Measurements from ENCODE around the gene NXPH2. TPM values are rescaled to one million over a fixed set of nuclear protein-coding genes. Genes with fewer than 3 reads are reported as not detected.

The NXPH2 gene
- total RNA-seq, 3 donors from 2014 or later = not detected

GRCh38 chr2:138787053-138787666 lies 7.0 kb upstream of the NXPH2 start:
- H3K4me3 ChIP-seq = no peak overlapping the region
- no peaks in the 10 kb centered on the region for H3K9me3 ChIP-seq
- intact Hi-C loops (cut with DNase I; ENCODE audit: low total_unique reads) = no loop called here
- H3K4me1 ChIP-seq = no peaks in the 10 kb centered on the region
- TF ChIP-seq CTCF (IDR thresholded peaks at IDR 0.05) (peak; percentile 61 to 81 (median 80)), POLR2A (IDR thresholded peaks at IDR 0.05) (no peak)
- no peak overlapping the region for H3K27ac ChIP-seq
- peaks cover 0 to 3% of the 10 kb centered on the region in 2 donors for H3K27me3 ChIP-seq
- no peaks in the 10 kb centered on the region for H3K36me3 ChIP-seq
- DNase-seq (ENCODE audit: low spot score in 2 of 2) = no peak

- intact Hi-C loops (cut with DNase I; ENCODE audit: low total_unique reads) = no loop called here
- H3K27me3 ChIP-seq = peaks cover 7 to 48% of the 10 kb centered on the region in 2 donors
- TF ChIP-seq CTCF (IDR thresholded peaks at IDR 0.05) = no peak
- TF ChIP-seq POLR2A (IDR thresholded peaks at IDR 0.05) = no peak
- no peak for TF ChIP-seq POLR2AphosphoS5 (IDR thresholded peaks at IDR 0.05)
- no peak for DNase-seq (ENCODE audit: low spot score in 2 of 2)
- H3K36me3 ChIP-seq = no peaks in the 10 kb centered on the region
- H3K4me3 ChIP-seq = no peak overlapping the region
- H3K27ac ChIP-seq = no peak overlapping the region
- H3K4me1 ChIP-seq = no peaks in the 10 kb centered on the region
- H3K9me3 ChIP-seq = no peaks in the 10 kb centered on the region
These were observed 2.2 kb upstream of the NXPH2 start for GRCh38 chr2:138782383-138782782.

- H3K36me3 ChIP-seq = no peaks in the 10 kb centered on the region
- peak overlapping the region in 2 of 3 donors; percentile 45 to 73 for H3K4me3 ChIP-seq
- no peaks in the 10 kb centered on the region for H3K9me3 ChIP-seq
- H3K27me3 ChIP-seq = peaks cover 7 to 48% of the 10 kb centered on the region in 2 donors
- intact Hi-C loops (cut with DNase I; ENCODE audit: low total_unique reads) = no loop called here
- H3K4me1 ChIP-seq = no peaks in the 10 kb centered on the region
- no peak for DNase-seq (ENCODE audit: low spot score in 2 of 2)
- TF ChIP-seq CTCF (IDR thresholded peaks at IDR 0.05) = no peak
- no peak for TF ChIP-seq POLR2A (IDR thresholded peaks at IDR 0.05)
- TF ChIP-seq POLR2AphosphoS5 (IDR thresholded peaks at IDR 0.05) = no peak
- no peak overlapping the region for H3K27ac ChIP-seq
These were observed 718 bp upstream of the NXPH2 start for GRCh38 chr2:138780908-138781307.

GRCh38 chr2:138780446-138780880 lies 273 bp upstream of the NXPH2 start:
- Histone ChIP-seq H3K4me3 (peak overlapping the region; percentile 22 to 73 (median 45)), H3K27ac (no peak overlapping the region), H3K36me3 (no peaks in the 10 kb centered on the region), H3K27me3 (peaks cover 7 to 48% of the 10 kb centered on the region in 2 donors), H3K9me3 (no peaks in the 10 kb centered on the region), H3K4me1 (no peaks in the 10 kb centered on the region)
- no peak for DNase-seq (ENCODE audit: low spot score in 2 of 2)
- intact Hi-C loops (cut with DNase I; ENCODE audit: low total_unique reads) = no loop called here
- TF ChIP-seq CTCF (IDR thresholded peaks at IDR 0.05) = no peak
- no peak for TF ChIP-seq POLR2A (IDR thresholded peaks at IDR 0.05)
- no peak for TF ChIP-seq POLR2AphosphoS5 (IDR thresholded peaks at IDR 0.05)

GRCh38 chr2:138779406-138779780 lies 797 bp downstream of the NXPH2 start:
- Histone ChIP-seq H3K4me3 (peak overlapping the region; percentile 22 to 73 (median 45)), H3K27me3 (peaks cover 7 to 48% of the 10 kb centered on the region in 2 donors), H3K27ac (no peak overlapping the region), H3K9me3 (no peaks in the 10 kb centered on the region), H3K36me3 (no peaks in the 10 kb centered on the region), H3K4me1 (no peaks in the 10 kb centered on the region)
- TF ChIP-seq CTCF (IDR thresholded peaks at IDR 0.05) = no peak
- TF ChIP-seq POLR2A (IDR thresholded peaks at IDR 0.05) = no peak
- TF ChIP-seq POLR2AphosphoS5 (IDR thresholded peaks at IDR 0.05) = no peak
- intact Hi-C loops (cut with DNase I; ENCODE audit: low total_unique reads) = no loop called here
- no peak for DNase-seq (ENCODE audit: low spot score in 2 of 2)
